Panc1 (cell line): ENCODE results near the gene SCARF1.

ENCODE experiments used
- CTCF ChIP-seq: fragments of 450-650 bp; IDR thresholded peaks from 2 replicates; pipeline ENCODE4 v1.5.1; 2017; ENCODE audit warnings: mild to moderate bottlenecking
- SIN3A ChIP-seq: IDR thresholded peaks from 2 replicates; pipeline ENCODE4 v1.6.1; 2012; ENCODE audit warnings: low read depth, mild to moderate bottlenecking, low read length, moderate library complexity, borderline replicate concordance; ENCODE audit not compliant: insufficient read depth

GRCh38 chr17:1693339-1693738 is 47.8 kb upstream of the SCARF1 start:
- TF ChIP-seq CTCF (no peak), SIN3A (no peak)
